Keratinocyte (primary cell): ENCODE data around the gene ADO. TPM values are rescaled to one million over a fixed set of nuclear protein-coding genes. Genes with fewer than 3 reads are reported as not detected.

ENCODE experiments used
- DNase-seq: peaks from one replicate; pipeline ENCODE4 v3.0.0-alpha.2; 2011; ENCODE audit warnings: low read depth, missing footprints, low spot score
- FAIRE-seq: peaks from 2 replicates; lab custom pipeline; 2011; peaks lifted over from hg19 to GRCh38; lab: Jason Lieb, UNC
- H2AFZ ChIP-seq: 2 replicates; pipeline ENCODE4 v1.6.0; 2012; ENCODE audit warnings: low read length, control low read depth, inconsistent platforms; ENCODE audit not compliant: control insufficient read depth
- H3K27ac ChIP-seq: 2 replicates; pipeline ENCODE4 v1.5.1; 2011; ENCODE audit warnings: low read length; ENCODE audit not compliant: control insufficient read depth, insufficient read depth
- H3K27me3 ChIP-seq: 3 replicates; pipeline ENCODE4 v1.6.0; 2011; ENCODE audit warnings: low read length; ENCODE audit not compliant: control insufficient read depth, insufficient read depth; ENCODE audit errors: extremely low read depth
- H3K36me3 ChIP-seq, 2 experiments: 2 replicates in 1 of 2; 3 replicates in 1 of 2; pipeline ENCODE4 v1.5.1; 2011; ENCODE audit warnings: low read length in 2 of 2, mild to moderate bottlenecking in 1 of 2; ENCODE audit not compliant: control insufficient read depth in 2 of 2, insufficient read depth in 2 of 2; ENCODE audit errors: extremely low read depth in 1 of 2
- H3K4me1 ChIP-seq: 3 replicates; pipeline ENCODE4 v1.5.1; 2011; ENCODE audit warnings: low read length; ENCODE audit not compliant: control insufficient read depth, insufficient read depth; ENCODE audit errors: extremely low read depth
- H3K4me2 ChIP-seq: 3 replicates; pipeline ENCODE4 v1.6.0; 2011; ENCODE audit warnings: low read depth, low read length; ENCODE audit not compliant: control insufficient read depth, insufficient read depth; ENCODE audit errors: extremely low read depth
- H3K4me3 ChIP-seq, 3 experiments: fragments of 200-600 bp in 1 of 3; sonication (generic) in 1 of 3; 2 replicates in 2 of 3; 3 replicates in 1 of 3; pipeline ENCODE4 v1.5.1; 2011 to 2016; ENCODE audit warnings: low read length in 3 of 3, mild to moderate bottlenecking in 3 of 3, control low read depth in 2 of 3, inconsistent platforms in 1 of 3, low read depth in 1 of 3, mixed read lengths in 1 of 3, mixed run types in 1 of 3, moderate library complexity in 1 of 3; ENCODE audit not compliant: control insufficient read depth in 2 of 3, insufficient read depth in 2 of 3; ENCODE audit errors: extremely low read depth in 1 of 3
- H3K79me2 ChIP-seq: 2 replicates; pipeline ENCODE4 v1.6.0; 2012; ENCODE audit warnings: low read length; ENCODE audit not compliant: control insufficient read depth, insufficient read depth
- H3K9ac ChIP-seq: 3 replicates; pipeline ENCODE4 v1.6.0; 2011; ENCODE audit warnings: low read length; ENCODE audit not compliant: control insufficient read depth, insufficient read depth; ENCODE audit errors: extremely low read depth
- H3K9me1 ChIP-seq: 3 replicates; pipeline ENCODE4 v1.6.0; 2011; ENCODE audit warnings: low read length; ENCODE audit not compliant: control insufficient read depth, insufficient read depth; ENCODE audit errors: extremely low read depth
- H3K9me3 ChIP-seq: 2 replicates; pipeline ENCODE4 v1.5.1; 2012; ENCODE audit warnings: low read depth, low read length; ENCODE audit not compliant: control insufficient read depth
- H4K20me1 ChIP-seq: 3 replicates; pipeline ENCODE4 v1.6.0; 2011; ENCODE audit warnings: low read length; ENCODE audit not compliant: control insufficient read depth, insufficient read depth; ENCODE audit errors: extremely low read depth
- CTCF ChIP-seq, 3 experiments: IDR thresholded peaks in 1 of 3; conservative IDR thresholded peaks in 1 of 3; optimal IDR thresholded peaks in 1 of 3; 2 replicates in 2 of 3; 3 replicates in 1 of 3; pipeline versions ENCODE3 to v1.5.1; 2011; ENCODE audit warnings: low read length in 3 of 3, mild to moderate bottlenecking in 3 of 3, moderate library complexity in 2 of 3, control low read depth in 1 of 3, inconsistent platforms in 1 of 3; ENCODE audit not compliant: insufficient read depth in 2 of 3; ENCODE audit errors: extremely low read depth in 1 of 3
- EZH2 ChIP-seq: IDR thresholded peaks from one replicate; pipeline ENCODE4 v1.6.1; 2012; ENCODE audit warnings: inconsistent platforms, mild to moderate bottlenecking, low read length, moderate library complexity
- dilution Hi-C: fragments of 300-500 bp; cut with MboI; formaldehyde crosslinking; loops from one replicate; pipeline ENCODE4 v1.7.0; 2020; ENCODE audit warnings: low sequenced_read_pairs; ENCODE audit not compliant: extremely low pct_ligation_motif_present
- polyA plus RNA-seq, 5 experiments: library from polyadenylated mRNA; depleted of rRNA in 3 of 5; stranded (reverse) in 3 of 5; stranded (forward) in 1 of 5; unstranded in 1 of 5; fragments of >200 nt; gene quantifications; 1 replicate in 1 of 5; 2 replicates in 3 of 5; 3 replicates in 1 of 5; pipeline versions ENCODE4 v1.2.1 to v1.2.3, GENCODE V29; 2011 to 2012; ENCODE audit warnings: missing spikeins in 2 of 5, low read depth in 1 of 5, low replicate concordance in 1 of 5

ADO gene
- polyA plus RNA-seq, 1 donor (not counting 4 experiments of a cell fraction or from before 2014, with no cell fraction given) = 16.5 TPM

GRCh38 chr10:62816331-62817120 lies 12.0 kb downstream of the ADO start, which contains the start of gene EGR2:
TSS of gene EGR2 (minus strand) at chr10:62816366. CDS start at chr10:62816029, 337 bp downstream.
- Histone ChIP-seq H3K9me3 (no peaks in the 10 kb centered on the region), H3K4me3 (peak within 1 kb of the TSS; percentile 63 to 94 (median 92)), H2AFZ (peak within 1 kb of the TSS; percentile 93), H3K9ac (peak within 1 kb of the TSS; percentile 72), H3K27ac (peak within 1 kb of the TSS; percentile 40), H3K27me3 (peaks cover 50% of the 10 kb centered on the region), H3K9me1 (no peaks in the 10 kb centered on the region), H3K4me1 (peaks cover 32% of the 10 kb centered on the region), H4K20me1 (no peaks in the 10 kb centered on the region), H3K4me2 (peak within 1 kb of the TSS; percentile 98), H3K79me2 (no peaks in the 10 kb centered on the region), H3K36me3 (no peaks in the 10 kb centered on the region)
- DNase-seq (no peak), FAIRE-seq (peak; percentile 88)
- TF ChIP-seq CTCF (optimal IDR thresholded peaks at IDR 0.05 in 1 of 3, IDR thresholded peaks at IDR 0.05 in 1 of 3, conservative IDR thresholded peaks at IDR 0.05 in 1 of 3; ENCODE audit: extremely low read depth in 1 of 3, insufficient read depth in 2 of 3, low read length in 3 of 3) (no peak), EZH2 (no peak)
- dilution Hi-C loops = loop anchor here (25.0 kb wide), 1 partner anchor 204 kb away; no protein-coding TSS in a partner anchor

GRCh38 chr10:62817121-62817765 lies 12.7 kb downstream of the ADO start:
- DNase-seq (no peak), FAIRE-seq (no peak)
- no peaks in the 10 kb centered on the region for H3K79me2 ChIP-seq
- TF ChIP-seq EZH2 (no peak), CTCF (optimal IDR thresholded peaks at IDR 0.05 in 1 of 3, IDR thresholded peaks at IDR 0.05 in 1 of 3, conservative IDR thresholded peaks at IDR 0.05 in 1 of 3; ENCODE audit: extremely low read depth in 1 of 3, insufficient read depth in 2 of 3, low read length in 3 of 3) (no peak)
- H3K4me3 ChIP-seq = peak overlapping the region; percentile 63 to 94 (median 92)
- peak overlapping the region; percentile 98 for H3K4me2 ChIP-seq
- peak overlapping the region; percentile 93 for H2AFZ ChIP-seq
- dilution Hi-C loops = loop anchor here (25.0 kb wide), 1 partner anchor 205 kb away; no protein-coding TSS in a partner anchor
- no peaks in the 10 kb centered on the region for H4K20me1 ChIP-seq
- no peaks in the 10 kb centered on the region for H3K9me3 ChIP-seq
- H3K9ac ChIP-seq = peak overlapping the region; percentile 72
- peaks cover 50% of the 10 kb centered on the region for H3K27me3 ChIP-seq
- H3K36me3 ChIP-seq = no peaks in the 10 kb centered on the region
- H3K27ac ChIP-seq = peak overlapping the region; percentile 40
- no peaks in the 10 kb centered on the region for H3K9me1 ChIP-seq
- peaks cover 32% of the 10 kb centered on the region for H3K4me1 ChIP-seq
